DMS 273 (cell line): Measurements from ENCODE around the gene SLC35C1.
A peak's percentile ranks its signal among the peaks of the same experiment; 100 is the strongest.
"Not testable (repeated sequence)": the region's sequence is repeated elsewhere in the genome, so short reads cannot be mapped to it uniquely, and the experiment has no call there.

ENCODE experiments used
- DNase-seq: peaks from one replicate; lab custom pipeline; 2025; ENCODE audit not compliant: unreplicated experiment; lab: John Stamatoyannopoulos, UW

The SLC35C1 gene

GRCh38 chr11:45786272-45786671 is 18.7 kb upstream of the SLC35C1 start:
- no peak for DNase-seq

GRCh38 chr11:45788887-45789286 is 16.1 kb upstream of the SLC35C1 start:
- no peak for DNase-seq

- DNase-seq: no peak
Observed at GRCh38 chr11:45791524-45791923, 13.4 kb upstream of the SLC35C1 start.

- no peak for DNase-seq
Observed at GRCh38 chr11:45794169-45794568, 10.8 kb upstream of the SLC35C1 start.

- DNase-seq: no peak
Observed at GRCh38 chr11:45795379-45795778, 9.6 kb upstream of the SLC35C1 start.

GRCh38 chr11:45796461-45796861 is 8.5 kb upstream of the SLC35C1 start:
- DNase-seq: no peak

- peak; percentile 95 for DNase-seq
Observed at GRCh38 chr11:45798793-45799441, 6.0 kb upstream of the SLC35C1 start.

GRCh38 chr11:45799562-45799961 is 5.4 kb upstream of the SLC35C1 start:
- no peak for DNase-seq

- DNase-seq: no peak
Observed at GRCh38 chr11:45800261-45800660, 4.7 kb upstream of the SLC35C1 start.

GRCh38 chr11:45801723-45802315 is 3.1 kb upstream of the SLC35C1 start:
- peak; percentile 19 for DNase-seq

GRCh38 chr11:45802531-45803317 is 2.2 kb upstream of the SLC35C1 start:
- DNase-seq: no peak

- DNase-seq: peak; percentile 87
Observed at GRCh38 chr11:45803971-45804760, 783 bp upstream of the SLC35C1 start.

GRCh38 chr11:45805305-45806071 is 539 bp downstream of the SLC35C1 start:
- peak; percentile 45 for DNase-seq

GRCh38 chr11:45806072-45806933 is 1.4 kb downstream of the SLC35C1 start:
- DNase-seq: no peak

- no peak for DNase-seq
Observed at GRCh38 chr11:45806937-45807791, 2.2 kb downstream of the SLC35C1 start.

- no peak for DNase-seq
Observed at GRCh38 chr11:45807792-45808238, 2.9 kb downstream of the SLC35C1 start.

- DNase-seq: not testable (repeated sequence)
Observed at GRCh38 chr11:45808427-45808826, 3.5 kb downstream of the SLC35C1 start.
